ENCODE results near the gene GPATCH8. TPM values are rescaled to one million over a fixed set of nuclear protein-coding genes. Genes with fewer than 3 reads are reported as not detected.
A peak's percentile ranks its signal among the peaks of the same experiment; 100 is the strongest.

The GPATCH8 gene
- total RNA-seq, 2 experiments from 2014 or later: 76.0 to 76.9 TPM

DNA sequence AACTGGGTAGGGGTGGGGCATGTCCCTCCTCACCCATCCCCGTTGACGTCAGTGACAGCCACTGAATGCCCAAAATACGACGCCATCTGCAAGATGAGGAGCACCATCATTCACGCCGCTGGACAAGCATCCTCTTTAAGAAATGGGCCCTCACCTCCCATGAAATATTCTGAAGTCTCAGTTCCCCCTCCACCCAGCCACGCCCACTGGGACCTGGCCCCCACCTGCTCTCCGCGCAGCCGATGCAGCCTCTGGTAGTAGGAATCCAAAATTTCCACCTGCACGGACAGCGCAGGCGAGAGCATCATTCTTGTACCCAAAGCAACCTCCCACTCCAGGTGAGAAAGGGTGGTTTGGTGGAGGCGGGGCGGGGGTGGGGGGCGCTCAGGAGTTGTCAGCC is 119.3 kb downstream of the GPATCH8 start:
- Mint-ChIP-seq H3K27ac (no peak overlapping the region), H3K36me3 (ENCODE audit: low read depth) (no peaks in the 10 kb centered on the region), H3K4me3 (no peak overlapping the region), H3K4me1 (ENCODE audit: low read depth) (peaks cover 12% of the 10 kb centered on the region), H3K9me3 (no peaks in the 10 kb centered on the region), H3K27me3 (peaks cover 26% of the 10 kb centered on the region)
- intact Hi-C loops (cut with DNase I, micrococcal nuclease): no loop called here
- Histone ChIP-seq H3K27me3 (ENCODE audit: control insufficient read depth in 1 of 2, insufficient read depth in 2 of 2, low read length in 2 of 2) (peaks cover 9 to 15% of the 10 kb centered on the region in 2 experiments), H3K27ac (ENCODE audit: low read depth in 1 of 2, low read length in 2 of 2) (no peak overlapping the region), H3K4me1 (ENCODE audit: insufficient read depth, low read length) (peaks cover 21% of the 10 kb centered on the region), H3K36me3 (ENCODE audit: insufficient read depth, low read length) (no peaks in the 10 kb centered on the region), H3K9me3 (ENCODE audit: control insufficient read depth in 1 of 2, insufficient read depth in 1 of 2, low read length in 2 of 2) (peaks cover 0 to 6% of the 10 kb centered on the region in 2 experiments), H3K4me3 (ENCODE audit: low read length) (no peak overlapping the region)
- ChIA-PET CTCF (no interaction called here), POLR2A (no interaction called here)
- TF ChIP-seq, protein P1, sequence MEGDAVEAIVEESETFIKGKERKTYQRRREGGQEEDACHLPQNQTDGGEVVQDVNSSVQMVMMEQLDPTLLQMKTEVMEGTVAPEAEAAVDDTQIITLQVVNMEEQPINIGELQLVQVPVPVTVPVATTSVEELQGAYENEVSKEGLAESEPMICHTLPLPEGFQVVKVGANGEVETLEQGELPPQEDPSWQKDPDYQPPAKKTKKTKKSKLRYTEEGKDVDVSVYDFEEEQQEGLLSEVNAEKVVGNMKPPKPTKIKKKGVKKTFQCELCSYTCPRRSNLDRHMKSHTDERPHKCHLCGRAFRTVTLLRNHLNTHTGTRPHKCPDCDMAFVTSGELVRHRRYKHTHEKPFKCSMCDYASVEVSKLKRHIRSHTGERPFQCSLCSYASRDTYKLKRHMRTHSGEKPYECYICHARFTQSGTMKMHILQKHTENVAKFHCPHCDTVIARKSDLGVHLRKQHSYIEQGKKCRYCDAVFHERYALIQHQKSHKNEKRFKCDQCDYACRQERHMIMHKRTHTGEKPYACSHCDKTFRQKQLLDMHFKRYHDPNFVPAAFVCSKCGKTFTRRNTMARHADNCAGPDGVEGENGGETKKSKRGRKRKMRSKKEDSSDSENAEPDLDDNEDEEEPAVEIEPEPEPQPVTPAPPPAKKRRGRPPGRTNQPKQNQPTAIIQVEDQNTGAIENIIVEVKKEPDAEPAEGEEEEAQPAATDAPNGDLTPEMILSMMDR (IDR thresholded peaks at IDR 0.05): no peak
- ATAC-seq (ENCODE audit: poor library complexity) (no peak), DNase-seq (peak in 1 of 14 experiments; percentile 22)

DNA sequence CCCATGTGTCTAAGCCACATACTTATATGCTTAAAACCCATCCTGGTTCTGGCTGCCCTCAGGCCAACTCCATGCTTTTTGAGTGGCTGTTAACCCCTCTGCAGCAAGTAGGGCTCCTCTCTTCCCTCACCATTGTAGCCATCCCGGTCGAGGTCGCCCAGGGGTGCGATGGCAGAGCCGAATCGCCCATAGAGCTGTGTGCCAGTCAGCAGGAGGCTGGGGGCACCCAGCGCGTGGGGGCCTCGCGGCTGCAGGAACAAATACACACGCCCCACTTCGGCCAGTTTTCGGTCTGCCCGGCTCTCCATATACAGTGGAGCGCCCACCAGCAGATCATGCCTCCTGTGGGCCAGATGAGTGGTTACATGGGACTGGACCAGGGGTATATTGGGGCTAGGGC is 119.8 kb downstream of the GPATCH8 start:
- Histone ChIP-seq H3K4me1 (ENCODE audit: insufficient read depth, low read length) (peaks cover 21% of the 10 kb centered on the region), H3K36me3 (ENCODE audit: insufficient read depth, low read length) (no peaks in the 10 kb centered on the region), H3K9me3 (ENCODE audit: control insufficient read depth in 1 of 2, insufficient read depth in 1 of 2, low read length in 2 of 2) (peaks cover 0 to 6% of the 10 kb centered on the region in 2 experiments), H3K27ac (ENCODE audit: low read depth in 1 of 2, low read length in 2 of 2) (no peak overlapping the region), H3K27me3 (ENCODE audit: control insufficient read depth in 1 of 2, insufficient read depth in 2 of 2, low read length in 2 of 2) (peaks cover 9 to 15% of the 10 kb centered on the region in 2 experiments), H3K4me3 (ENCODE audit: low read length) (no peak overlapping the region)
- H3K27me3 Mint-ChIP-seq: peaks cover 30% of the 10 kb centered on the region
- no peaks in the 10 kb centered on the region for H3K9me3 Mint-ChIP-seq
- no peak overlapping the region for H3K27ac Mint-ChIP-seq
- CTCF ChIA-PET: no interaction called here
- peaks cover 12% of the 10 kb centered on the region for H3K4me1 Mint-ChIP-seq (ENCODE audit: low read depth)
- DNase-seq (no peak), ATAC-seq (ENCODE audit: poor library complexity) (no peak)
- TF ChIP-seq, protein P1 (IDR thresholded peaks at IDR 0.05): no peak
- H3K36me3 Mint-ChIP-seq (ENCODE audit: low read depth): no peaks in the 10 kb centered on the region
- POLR2A ChIA-PET: no interaction called here
- intact Hi-C loops (cut with DNase I, micrococcal nuclease): no loop called here
- H3K4me3 Mint-ChIP-seq: no peak overlapping the region

DNA sequence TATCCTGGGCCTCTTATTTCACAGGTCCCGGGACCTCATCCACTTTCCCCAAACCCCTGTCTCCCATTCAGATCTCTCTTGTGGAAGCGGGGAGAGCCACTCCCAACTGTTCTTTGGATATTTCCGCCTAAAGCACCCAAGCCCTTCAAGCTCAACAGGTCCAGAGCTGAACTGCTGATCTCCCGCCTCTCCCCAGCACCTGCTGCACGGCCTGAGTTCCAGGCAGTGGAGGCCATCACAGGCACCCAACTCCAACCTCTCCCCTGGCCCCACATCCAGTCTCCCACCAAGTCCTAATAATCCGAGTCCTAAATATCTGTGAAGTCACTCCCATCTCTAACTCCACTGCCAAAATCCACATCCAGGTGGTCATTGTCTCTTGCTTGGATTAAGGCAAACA is 120.3 kb downstream of the GPATCH8 start:
- H3K27me3 ChIP-seq (ENCODE audit: control insufficient read depth in 1 of 2, insufficient read depth in 2 of 2, low read length in 2 of 2): peaks cover 9 to 15% of the 10 kb centered on the region in 2 experiments
- intact Hi-C loops (cut with DNase I, micrococcal nuclease): no loop called here
- H3K27ac ChIP-seq (ENCODE audit: low read depth in 1 of 2, low read length in 2 of 2): no peak overlapping the region
- Mint-ChIP-seq H3K36me3 (ENCODE audit: low read depth) (no peaks in the 10 kb centered on the region), H3K9me3 (no peaks in the 10 kb centered on the region), H3K27me3 (peaks cover 29% of the 10 kb centered on the region), H3K4me1 (ENCODE audit: low read depth) (peaks cover 12% of the 10 kb centered on the region), H3K4me3 (no peak overlapping the region), H3K27ac (no peak overlapping the region)
- ATAC-seq (ENCODE audit: poor library complexity) (no peak), DNase-seq (no peak)
- H3K4me1 ChIP-seq (ENCODE audit: insufficient read depth, low read length): peaks cover 21% of the 10 kb centered on the region
- no peaks in the 10 kb centered on the region for H3K36me3 ChIP-seq (ENCODE audit: insufficient read depth, low read length)
- H3K4me3 ChIP-seq (ENCODE audit: low read length): no peak overlapping the region
- CTCF ChIA-PET: no interaction called here
- peaks cover 0 to 6% of the 10 kb centered on the region in 2 experiments for H3K9me3 ChIP-seq (ENCODE audit: control insufficient read depth in 1 of 2, insufficient read depth in 1 of 2, low read length in 2 of 2)
- TF ChIP-seq, protein P1 (IDR thresholded peaks at IDR 0.05): no peak
- POLR2A ChIA-PET: no interaction called here
